Inflammatory macrophage (primary cell): Measurements from ENCODE around the gene TMEM135.
"Not testable (repeated sequence)": the region's sequence is repeated elsewhere in the genome, so short reads cannot be mapped to it uniquely, and the experiment has no call there.

Experiments
- DNase-seq, 2 donors: peaks; one replicate each; pipeline ENCODE4 v3.0.0-alpha.2; 2020 to 2022

Gene TMEM135

DNA sequence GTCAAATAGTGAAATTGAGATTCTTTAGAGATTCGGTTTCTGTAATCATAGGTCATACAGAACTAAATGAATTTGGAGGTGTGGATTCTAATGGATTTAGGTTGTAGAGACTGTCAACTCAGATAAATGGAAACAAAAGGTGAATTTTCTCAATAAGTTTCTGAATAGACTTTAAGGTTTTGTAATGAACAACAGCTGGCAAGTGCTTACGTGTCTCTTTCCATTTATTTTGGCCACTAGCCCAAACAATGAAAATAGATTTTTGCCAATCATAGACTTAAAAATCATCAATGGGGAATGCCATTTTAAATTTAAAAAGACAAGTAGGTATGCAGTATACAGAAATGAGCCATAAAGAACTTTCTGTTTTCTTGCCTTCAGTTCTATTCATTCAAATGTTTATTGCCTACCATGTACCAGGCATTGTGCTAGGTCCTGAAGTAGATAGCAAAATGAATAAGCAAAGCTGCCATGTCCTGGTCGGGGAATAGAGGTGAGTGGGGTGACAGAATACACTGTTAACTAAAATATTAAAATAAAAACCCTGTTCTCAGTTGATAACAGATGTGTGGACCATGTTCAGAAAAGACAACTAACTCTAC lies 16.9 kb upstream of the TMEM135 start:
- no peak for DNase-seq

DNA sequence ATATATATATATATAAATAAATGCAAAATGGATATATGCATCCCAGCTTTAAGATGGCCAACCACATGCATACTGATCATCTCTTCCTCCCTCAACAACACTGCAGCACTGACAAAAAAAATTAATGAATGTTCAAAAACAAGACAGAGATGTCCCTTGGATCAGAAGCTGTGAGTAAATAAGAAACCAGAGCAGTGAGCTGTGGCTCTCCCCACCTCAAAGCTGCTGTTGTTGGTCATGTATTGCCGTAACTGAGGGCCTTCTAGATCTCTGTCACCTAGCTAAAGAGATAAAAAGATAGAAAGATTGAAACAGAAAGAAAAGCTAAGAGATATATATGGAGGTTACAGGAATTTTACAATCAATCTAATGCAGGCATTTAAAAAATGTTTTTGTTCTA lies 15.5 kb upstream of the TMEM135 start:
- DNase-seq: no peak

GRCh38 chr11:87022738-87023137 lies 15.0 kb upstream of the TMEM135 start:
- no peak for DNase-seq

GRCh38 chr11:87026415-87026814 lies 11.3 kb upstream of the TMEM135 start:
- DNase-seq: not testable (repeated sequence)

GRCh38 chr11:87030458-87031054 lies 7.2 kb upstream of the TMEM135 start:
- peak; percentile 40 to 41 for DNase-seq

DNA sequence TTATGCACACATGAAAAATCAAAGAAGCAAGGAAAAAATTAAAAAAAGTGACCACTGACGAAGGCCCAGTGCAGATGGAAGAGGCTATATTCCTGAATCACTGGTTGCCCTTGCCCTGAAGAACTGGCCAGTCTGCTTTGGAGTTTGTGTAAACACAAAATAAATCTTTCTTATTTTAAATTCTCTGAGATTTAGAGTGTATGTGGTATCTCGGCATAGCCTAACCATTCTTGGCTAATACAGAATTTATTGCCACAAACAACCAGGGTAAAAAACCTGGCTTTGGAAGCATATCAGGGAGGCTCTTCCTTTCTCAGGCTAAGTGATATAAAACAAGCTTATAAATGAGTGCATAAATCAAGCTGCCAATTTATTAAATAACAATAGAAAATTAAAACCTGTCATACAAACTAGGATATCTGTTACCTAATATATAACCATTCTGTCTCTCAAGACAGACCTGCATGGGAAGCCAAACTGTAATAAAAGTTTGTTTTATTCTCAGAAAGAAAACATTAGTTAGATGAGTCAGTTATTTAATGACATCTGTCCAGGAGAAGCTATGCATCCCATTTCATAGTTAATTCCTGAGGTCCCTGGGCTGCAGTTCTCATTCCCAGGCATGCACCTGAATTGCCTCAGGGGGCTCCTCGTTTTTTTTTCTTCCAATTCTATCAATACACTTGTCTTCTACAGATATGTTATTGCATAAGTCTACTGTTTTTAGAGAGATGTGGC lies 6.1 kb upstream of the TMEM135 start:
- DNase-seq: no peak

DNA sequence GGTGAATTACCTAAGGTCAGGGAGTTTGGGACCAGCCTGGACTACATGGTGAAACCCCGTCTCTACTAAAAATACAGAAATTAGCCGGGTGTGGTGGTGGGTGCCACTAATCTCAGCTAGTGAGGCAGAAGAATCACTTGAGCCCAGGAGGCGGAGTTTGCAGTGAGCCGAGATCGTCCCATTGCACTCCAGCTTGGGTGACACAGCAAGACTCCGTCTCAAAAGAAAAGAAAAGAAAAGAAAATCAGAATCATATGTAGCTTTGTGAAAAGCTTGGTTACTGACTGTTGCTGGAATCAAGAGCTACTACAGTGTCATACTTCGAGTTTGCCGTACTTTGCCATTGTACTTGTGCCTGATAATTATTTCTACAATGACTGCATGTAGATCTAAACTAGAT lies 4.2 kb upstream of the TMEM135 start:
- DNase-seq: no peak

- DNase-seq: peak; percentile 9 to 23
Observed at GRCh38 chr11:87035976-87036583, 1.7 kb upstream of the TMEM135 start.

GRCh38 chr11:87036756-87037449 lies 831 bp upstream of the TMEM135 start:
- peak in 1 of 2 donors; percentile 1 for DNase-seq

GRCh38 chr11:87038235-87038977 lies 672 bp downstream of the TMEM135 start:
- DNase-seq: peak; percentile 24 to 39

- no peak for DNase-seq
Observed at GRCh38 chr11:87039371-87039770, 1.6 kb downstream of the TMEM135 start.

GRCh38 chr11:87043894-87044293 lies 6.2 kb downstream of the TMEM135 start:
- no peak for DNase-seq

DNA sequence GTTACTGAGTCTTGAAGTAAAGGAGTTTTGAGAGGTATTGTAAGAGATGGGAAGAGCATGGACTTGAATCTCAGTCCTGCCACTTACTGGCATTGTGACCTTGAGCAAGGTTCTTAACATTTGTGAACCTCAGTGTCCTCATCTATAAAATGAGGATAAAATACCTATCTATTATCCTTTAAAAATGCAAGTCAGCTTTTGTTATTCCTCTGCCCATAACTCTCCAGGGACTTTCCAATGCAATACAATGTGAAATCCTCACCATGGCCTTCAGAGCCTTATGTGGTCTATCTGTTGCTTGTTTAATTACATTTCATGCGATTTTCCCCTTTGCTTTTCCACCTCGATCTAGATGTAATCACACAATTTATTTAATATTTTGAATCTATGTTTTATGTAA lies 9.1 kb downstream of the TMEM135 start:
- DNase-seq: no peak

DNA sequence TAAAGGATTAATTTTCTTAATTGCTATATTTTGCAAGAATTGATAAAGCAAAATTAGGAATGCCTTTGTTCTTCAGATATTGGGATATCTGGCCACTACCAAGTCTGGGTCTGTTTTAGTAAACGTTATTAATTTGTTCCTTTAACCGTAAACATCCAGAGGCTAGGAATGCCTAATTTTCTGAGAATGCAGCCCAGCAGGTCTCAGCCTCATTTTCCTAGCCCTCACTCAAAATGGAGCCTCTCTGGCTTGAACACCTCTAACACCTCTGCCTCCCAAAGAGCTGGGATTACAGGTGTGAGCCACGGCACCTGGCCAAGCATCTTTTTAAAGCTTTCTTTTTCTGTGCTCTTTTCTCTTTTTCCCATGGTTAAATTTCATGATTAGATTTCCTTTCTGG lies 18.4 kb downstream of the TMEM135 start:
- no peak for DNase-seq

GRCh38 chr11:87057749-87058148 lies 20.0 kb downstream of the TMEM135 start:
- DNase-seq: no peak

DNA sequence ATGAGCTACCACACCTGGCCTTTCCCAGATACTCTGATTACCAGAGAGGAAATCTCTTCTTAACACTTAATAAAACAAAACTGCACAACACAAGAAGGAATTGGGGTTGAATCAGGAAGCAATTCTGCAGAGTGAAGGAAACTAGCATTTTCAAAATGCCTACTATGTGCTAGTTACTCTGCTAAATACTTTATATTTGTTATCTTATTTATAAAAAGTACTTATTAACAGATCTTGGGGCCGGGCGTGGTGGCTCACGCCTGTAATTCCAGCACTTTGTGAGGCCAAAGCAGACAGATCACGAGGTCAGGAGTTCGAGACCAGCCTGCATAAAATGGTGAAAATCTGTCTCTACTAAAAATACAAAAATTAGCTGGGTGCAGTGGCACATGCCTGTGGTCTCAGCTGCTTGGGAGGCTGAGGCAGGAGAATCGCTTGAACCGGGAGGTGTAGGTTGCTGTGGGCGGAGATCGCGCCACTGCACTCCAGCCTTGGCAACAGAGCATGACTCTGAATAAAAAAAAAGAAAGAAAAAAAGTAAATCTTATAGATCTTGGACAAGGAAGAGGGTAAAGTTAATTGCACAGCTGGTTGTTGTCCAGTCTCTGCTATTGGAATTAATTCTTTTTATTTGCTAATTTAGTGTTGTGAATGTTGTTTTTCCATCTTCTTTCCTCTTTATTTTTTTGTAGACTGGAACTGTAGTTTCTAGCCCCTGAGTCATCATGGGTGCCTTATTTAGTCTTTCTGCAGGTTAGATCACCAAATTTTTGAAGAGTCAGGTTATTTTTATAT lies 22.1 kb downstream of the TMEM135 start:
- DNase-seq: no peak

DNA sequence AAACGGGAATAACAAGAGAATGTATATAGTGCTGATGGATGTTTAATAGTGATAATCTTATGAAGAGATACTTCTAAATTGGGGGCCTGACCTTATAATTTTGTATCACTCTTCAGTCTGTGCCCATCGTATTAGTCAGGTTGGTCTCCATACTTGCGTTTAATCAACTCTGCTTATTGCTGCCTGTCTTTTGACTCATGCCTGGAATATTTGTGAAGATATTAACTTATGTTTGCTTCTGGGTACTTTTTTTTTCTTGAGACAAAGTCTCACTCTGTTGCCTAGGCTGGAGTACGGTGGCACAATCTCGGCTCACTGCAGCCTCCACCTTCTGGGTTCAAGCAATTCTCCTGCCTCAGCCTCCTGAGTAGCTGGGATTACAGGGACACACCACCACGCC lies 24.0 kb downstream of the TMEM135 start:
- no peak for DNase-seq

- DNase-seq: no peak
Observed at GRCh38 chr11:87063982-87064381, 26.2 kb downstream of the TMEM135 start.

GRCh38 chr11:87072787-87073186 lies 35.1 kb downstream of the TMEM135 start:
- no peak for DNase-seq

DNA sequence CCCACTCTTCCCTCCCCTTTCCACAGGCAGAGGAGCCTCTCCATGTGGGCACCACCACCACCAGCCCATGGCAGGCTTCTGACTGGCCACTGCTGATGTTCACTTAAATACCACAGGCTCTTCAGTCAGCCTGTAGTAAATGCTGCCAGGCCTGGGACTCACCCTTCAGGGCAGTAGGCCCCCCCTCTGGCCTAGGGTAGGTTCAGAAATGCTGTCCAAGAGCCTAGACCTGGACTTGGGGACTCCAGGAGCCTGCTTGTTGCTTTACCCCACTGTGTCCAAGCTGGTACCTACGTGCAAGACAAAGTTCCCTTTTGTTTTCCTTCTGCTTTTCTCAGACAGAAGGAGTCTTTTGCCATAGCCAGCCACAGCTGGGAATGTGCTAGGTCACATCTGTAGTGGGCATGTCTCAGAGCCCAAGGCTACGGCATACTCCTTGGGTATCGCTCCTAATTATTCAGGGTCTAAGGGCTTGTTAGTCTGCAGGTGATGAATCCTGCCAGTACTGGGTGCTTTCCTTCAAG lies 38.6 kb downstream of the TMEM135 start:
- DNase-seq: peak; percentile 6 to 7

DNA sequence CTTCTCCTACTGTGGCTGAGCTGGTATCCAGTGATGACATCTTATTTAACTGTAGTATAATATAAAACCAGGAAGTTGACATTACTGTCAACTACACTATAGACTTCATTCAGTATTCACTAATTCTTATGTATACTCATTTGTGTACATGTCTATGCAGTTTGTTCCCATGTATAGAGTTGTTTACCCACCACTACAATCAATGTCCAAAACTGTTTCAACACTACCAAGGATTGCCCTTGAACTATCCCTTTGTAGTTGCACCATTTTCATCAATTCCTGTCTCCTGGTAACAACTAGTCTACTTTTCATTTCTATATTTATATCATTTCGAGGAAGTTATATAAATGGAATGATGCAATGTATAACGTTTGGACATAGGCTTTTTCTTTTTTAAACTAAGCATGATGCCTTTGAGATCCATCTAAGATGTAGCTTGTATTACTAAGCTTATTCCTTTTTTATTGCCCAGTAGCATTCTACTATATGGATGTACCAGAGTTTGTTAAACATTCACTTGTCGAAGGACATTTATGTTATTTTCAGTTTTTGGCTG lies 39.2 kb downstream of the TMEM135 start:
- peak in 1 of 2 donors; percentile 20 for DNase-seq
